Measurements from ENCODE around the gene PDIA2.

GRCh38 chr16:306911-307370 is 24.0 kb downstream of the PDIA2 start:
- TF ChIP-seq, protein P1, sequence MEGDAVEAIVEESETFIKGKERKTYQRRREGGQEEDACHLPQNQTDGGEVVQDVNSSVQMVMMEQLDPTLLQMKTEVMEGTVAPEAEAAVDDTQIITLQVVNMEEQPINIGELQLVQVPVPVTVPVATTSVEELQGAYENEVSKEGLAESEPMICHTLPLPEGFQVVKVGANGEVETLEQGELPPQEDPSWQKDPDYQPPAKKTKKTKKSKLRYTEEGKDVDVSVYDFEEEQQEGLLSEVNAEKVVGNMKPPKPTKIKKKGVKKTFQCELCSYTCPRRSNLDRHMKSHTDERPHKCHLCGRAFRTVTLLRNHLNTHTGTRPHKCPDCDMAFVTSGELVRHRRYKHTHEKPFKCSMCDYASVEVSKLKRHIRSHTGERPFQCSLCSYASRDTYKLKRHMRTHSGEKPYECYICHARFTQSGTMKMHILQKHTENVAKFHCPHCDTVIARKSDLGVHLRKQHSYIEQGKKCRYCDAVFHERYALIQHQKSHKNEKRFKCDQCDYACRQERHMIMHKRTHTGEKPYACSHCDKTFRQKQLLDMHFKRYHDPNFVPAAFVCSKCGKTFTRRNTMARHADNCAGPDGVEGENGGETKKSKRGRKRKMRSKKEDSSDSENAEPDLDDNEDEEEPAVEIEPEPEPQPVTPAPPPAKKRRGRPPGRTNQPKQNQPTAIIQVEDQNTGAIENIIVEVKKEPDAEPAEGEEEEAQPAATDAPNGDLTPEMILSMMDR (conservative IDR thresholded peaks at IDR 0.05), result no peak
- no peak for TF ChIP-seq ZFX (IDR thresholded peaks at IDR 0.05)
